Suppressor macrophage treated with lipopolysaccharide for 4 hours (primary cell): ENCODE measurements around the gene MPPED1.

Experiments used
- DNase-seq: peaks from one replicate; pipeline ENCODE4 v3.0.0-alpha.2; 2020

MPPED1 gene

GRCh38 chr22:43504068-43504467, 92.3 kb downstream of the MPPED1 start:
- no peak for DNase-seq

GRCh38 chr22:43504666-43505261, 93.0 kb downstream of the MPPED1 start:
- DNase-seq: no peak

DNA sequence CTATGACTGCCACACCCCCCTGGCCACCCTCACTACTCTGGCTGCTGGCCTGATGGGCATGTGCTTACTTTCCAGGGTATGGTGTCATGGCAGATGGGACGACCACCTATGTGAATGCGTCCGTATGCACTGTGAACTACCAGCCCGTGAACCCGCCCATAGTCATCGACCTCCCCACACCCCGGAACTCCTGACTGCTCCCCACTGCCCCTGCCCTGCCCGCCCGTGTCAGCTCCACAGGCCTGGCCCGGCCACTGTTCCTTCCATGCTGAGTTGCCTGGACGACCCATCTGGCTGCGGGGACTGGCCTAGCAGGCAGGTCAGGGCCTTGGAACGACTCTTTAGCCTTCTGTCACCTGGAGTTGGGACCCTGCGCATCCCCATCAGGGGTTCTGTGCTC, 93.6 kb downstream of the MPPED1 start:
- no peak for DNase-seq

- DNase-seq: no peak
Observed at GRCh38 chr22:43505896-43506295, 94.1 kb downstream of the MPPED1 start.

GRCh38 chr22:43506487-43506886, 94.7 kb downstream of the MPPED1 start:
- no peak for DNase-seq

GRCh38 chr22:43507235-43507634, 95.4 kb downstream of the MPPED1 start:
- DNase-seq: no peak

- no peak for DNase-seq
Observed at GRCh38 chr22:43508489-43508888, 96.7 kb downstream of the MPPED1 start.

DNA sequence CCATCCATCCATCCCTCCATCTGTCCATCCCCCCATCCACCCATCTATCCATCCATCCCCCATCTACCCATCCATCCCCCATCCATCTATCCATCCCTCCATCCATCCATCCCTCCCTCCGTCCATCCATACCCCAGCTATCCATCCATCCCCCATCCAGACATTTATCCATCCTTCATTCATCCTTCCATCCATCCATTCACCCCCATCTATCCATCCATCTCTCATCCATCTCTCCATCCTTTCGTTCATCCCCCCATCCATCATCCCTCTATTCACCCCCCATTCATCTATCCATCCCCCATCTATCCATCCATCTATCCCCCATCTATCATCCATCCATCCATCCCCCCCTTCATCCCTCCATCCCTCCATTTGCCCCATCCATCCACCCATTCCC, 97.5 kb downstream of the MPPED1 start:
- no peak for DNase-seq

- DNase-seq: no peak
Observed at GRCh38 chr22:43510281-43511070, 98.7 kb downstream of the MPPED1 start.

GRCh38 chr22:43511276-43511910, 99.6 kb downstream of the MPPED1 start:
- DNase-seq: no peak

- DNase-seq: no peak
Observed at GRCh38 chr22:43512279-43512678, 100.5 kb downstream of the MPPED1 start.

GRCh38 chr22:43514476-43515157, 102.8 kb downstream of the MPPED1 start:
- no peak for DNase-seq

GRCh38 chr22:43515411-43515810, 103.6 kb downstream of the MPPED1 start:
- no peak for DNase-seq

- DNase-seq: no peak
Observed at GRCh38 chr22:43515902-43516301, 104.1 kb downstream of the MPPED1 start.

DNA sequence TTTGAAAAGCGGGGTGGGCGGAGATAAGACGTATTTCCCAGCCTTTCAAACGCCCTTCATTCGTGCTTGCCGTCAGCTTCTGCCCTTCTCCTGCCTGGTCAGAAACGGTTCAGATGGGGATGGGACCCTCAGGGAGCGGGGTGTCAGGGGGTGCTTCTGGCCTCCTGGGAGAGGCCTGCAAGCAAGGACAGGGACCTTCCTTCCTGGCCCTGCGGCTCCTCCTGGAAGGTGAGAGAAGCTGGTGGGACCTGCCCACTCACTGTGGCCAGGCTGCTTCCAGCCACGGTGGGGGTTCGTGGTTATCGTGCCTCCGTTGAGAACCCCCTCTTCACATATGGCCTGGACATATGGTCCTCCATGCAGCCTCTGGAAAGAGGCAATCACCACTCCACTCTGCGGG, 104.6 kb downstream of the MPPED1 start:
- DNase-seq: no peak

DNA sequence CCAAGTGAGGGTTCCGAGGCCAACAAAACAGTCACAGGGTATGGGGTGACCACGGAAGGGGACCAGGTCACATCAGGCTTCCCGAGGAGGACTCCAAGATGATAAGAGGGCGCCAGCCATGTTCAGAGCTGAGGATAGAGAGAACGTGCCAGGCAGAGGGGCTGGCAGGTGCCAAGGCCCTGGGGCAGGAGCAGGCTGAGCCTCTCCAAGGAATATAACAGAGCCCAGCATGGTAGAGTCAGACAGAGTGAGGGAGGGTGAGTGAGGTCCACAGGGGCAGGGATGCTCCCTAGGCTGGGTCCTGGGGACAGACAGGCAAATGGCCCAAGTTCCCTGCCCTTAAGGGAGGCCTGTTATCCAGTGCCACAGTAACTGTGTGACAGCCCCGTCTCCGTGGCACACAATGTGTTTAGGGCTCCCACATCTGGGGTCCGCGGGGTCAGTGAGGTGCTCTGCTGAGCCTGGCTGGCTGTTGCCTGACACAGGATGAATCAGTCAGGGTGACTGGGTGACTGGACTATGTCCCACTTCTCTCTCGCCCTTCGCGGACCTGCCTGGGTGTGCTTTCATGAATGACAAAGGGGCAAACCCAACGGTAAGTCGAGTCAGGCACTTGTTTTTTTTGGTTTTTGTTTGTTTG, 105.3 kb downstream of the MPPED1 start:
- no peak for DNase-seq

DNA sequence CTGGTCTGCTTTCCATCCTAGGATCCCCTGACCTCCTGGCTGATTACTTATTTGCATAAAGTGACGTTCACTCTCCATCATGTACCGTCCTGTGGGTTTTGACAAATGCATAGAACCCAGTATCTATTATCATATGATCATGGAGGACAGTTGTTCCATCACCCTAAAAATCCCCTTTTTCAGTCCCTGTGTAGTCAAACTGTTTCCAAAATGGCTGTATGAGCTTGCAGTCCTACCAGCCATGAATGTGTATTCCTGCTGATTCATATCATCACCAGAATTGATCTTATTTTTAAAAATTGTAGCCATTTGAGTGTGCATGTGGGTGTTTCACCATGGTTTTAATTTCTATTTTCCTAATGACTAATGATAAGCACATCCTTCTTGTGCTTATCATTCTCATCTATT, 108.8 kb downstream of the MPPED1 start:
- DNase-seq: peak; percentile 21

DNA sequence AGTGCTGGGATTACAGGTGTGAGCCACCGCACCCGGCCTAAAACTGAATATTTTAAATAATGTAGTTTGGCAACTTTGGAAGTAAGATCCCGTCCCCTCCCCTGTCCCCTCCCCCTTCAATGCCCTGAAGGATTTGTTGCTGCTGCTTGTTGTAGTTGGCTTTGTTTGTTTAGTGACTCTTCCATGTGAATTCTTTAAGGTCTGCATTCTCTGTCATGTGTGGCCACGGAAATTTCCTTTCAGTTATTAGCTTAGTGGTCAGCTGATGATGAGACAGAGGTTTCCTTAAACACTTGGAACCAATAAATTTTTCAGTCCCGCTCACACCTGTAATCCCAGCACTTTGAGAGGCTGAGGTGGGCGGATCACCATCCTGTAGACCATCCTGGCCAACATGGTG, 109.9 kb downstream of the MPPED1 start:
- no peak for DNase-seq

- DNase-seq: no peak
Observed at GRCh38 chr22:43526117-43526655, 114.4 kb downstream of the MPPED1 start.

DNA sequence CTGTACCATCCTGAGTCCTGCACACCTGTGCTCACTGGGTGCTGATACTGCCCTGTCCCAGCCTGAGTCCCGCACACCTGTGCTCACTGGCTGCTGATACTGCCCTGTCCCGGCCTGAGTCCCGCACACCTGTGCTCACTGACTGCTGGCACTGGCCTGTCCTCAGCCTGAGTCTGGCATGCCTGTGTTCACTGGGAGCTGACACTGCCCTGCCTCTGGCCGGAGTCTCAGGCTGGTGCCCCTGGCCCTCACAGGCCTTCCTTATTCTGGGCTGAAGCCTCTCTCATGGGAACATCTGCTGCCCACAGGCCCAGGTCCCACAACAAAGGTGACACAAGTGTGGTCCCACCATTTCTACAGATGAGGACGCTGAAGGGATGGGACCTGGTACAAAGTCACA, 115.1 kb downstream of the MPPED1 start:
- DNase-seq: no peak

- no peak for DNase-seq
Observed at GRCh38 chr22:43528601-43529360, 117.0 kb downstream of the MPPED1 start.

GRCh38 chr22:43529461-43529860, 117.6 kb downstream of the MPPED1 start:
- no peak for DNase-seq
